SK-N-SH (cell line): Measurements from ENCODE around the gene MBP.

Source experiments
- RAD21 ChIP-seq: IDR thresholded peaks from 2 replicates; pipeline ENCODE4 v1.6.1; 2012; ENCODE audit warnings: mild to moderate bottlenecking, low read length
- RCOR1 ChIP-seq: fragments of 150-350 bp; IDR thresholded peaks from 2 replicates; pipeline ENCODE4 v1.6.1; 2017; ENCODE audit warnings: antibody characterized with exemption, low read length
- RXRA ChIP-seq: IDR thresholded peaks from 2 replicates; pipeline ENCODE4 v1.4.0; 2012; ENCODE audit warnings: low read depth, mild to moderate bottlenecking, borderline replicate concordance
- SMC3 ChIP-seq: IDR thresholded peaks from 2 replicates; pipeline ENCODE4 v1.6.1; 2012; ENCODE audit warnings: low read depth, low read length, improper control_type of control experiment
- TAF1 ChIP-seq: IDR thresholded peaks from 2 replicates; pipeline ENCODE4 v1.6.1; 2012; ENCODE audit warnings: low read depth, mild to moderate bottlenecking, low read length, moderate library complexity, borderline replicate concordance
- TF ChIP-seq, protein P1 (sequence below): IDR thresholded peaks from 2 replicates; pipeline ENCODE4 v1.6.1; 2012; ENCODE audit warnings: mild to moderate bottlenecking, low read depth, low read length, moderate library complexity
- TF ChIP-seq, protein P2 (sequence below): fragments of 200-600 bp; sonication (generic); IDR thresholded peaks from 2 replicates; pipeline ENCODE4 v1.6.1; 2017; ENCODE audit warnings: antibody characterized with exemption, mild to moderate bottlenecking, moderate library complexity
- TF ChIP-seq, protein P3 (sequence below): IDR thresholded peaks from 2 replicates; pipeline ENCODE4; 2012

DNA sequence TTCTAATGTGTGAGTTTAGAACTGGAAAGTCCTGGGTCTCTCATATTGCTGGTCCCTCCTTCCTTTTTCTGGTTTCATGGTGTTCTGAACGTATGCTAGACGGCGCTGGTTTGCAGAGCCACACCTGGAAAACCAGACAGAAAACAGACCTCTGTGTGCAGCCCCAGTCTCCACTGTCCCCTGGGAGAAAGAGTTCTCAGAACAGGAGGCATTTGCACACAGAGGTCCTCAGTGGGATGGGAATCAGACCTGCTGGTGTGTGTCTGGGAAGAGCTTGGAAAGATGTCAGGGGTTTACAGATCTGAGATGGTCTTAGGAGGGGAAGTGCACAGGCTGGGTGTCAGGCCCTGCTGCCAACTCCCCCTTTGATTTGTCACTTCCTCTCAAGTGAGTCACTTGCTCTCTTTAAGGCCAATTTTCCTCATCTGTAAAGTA lies 14.9 kb upstream of the MBP start:
- TF ChIP-seq TAF1, result no peak
- no peak for TF ChIP-seq RCOR1
- TF ChIP-seq, protein P1, sequence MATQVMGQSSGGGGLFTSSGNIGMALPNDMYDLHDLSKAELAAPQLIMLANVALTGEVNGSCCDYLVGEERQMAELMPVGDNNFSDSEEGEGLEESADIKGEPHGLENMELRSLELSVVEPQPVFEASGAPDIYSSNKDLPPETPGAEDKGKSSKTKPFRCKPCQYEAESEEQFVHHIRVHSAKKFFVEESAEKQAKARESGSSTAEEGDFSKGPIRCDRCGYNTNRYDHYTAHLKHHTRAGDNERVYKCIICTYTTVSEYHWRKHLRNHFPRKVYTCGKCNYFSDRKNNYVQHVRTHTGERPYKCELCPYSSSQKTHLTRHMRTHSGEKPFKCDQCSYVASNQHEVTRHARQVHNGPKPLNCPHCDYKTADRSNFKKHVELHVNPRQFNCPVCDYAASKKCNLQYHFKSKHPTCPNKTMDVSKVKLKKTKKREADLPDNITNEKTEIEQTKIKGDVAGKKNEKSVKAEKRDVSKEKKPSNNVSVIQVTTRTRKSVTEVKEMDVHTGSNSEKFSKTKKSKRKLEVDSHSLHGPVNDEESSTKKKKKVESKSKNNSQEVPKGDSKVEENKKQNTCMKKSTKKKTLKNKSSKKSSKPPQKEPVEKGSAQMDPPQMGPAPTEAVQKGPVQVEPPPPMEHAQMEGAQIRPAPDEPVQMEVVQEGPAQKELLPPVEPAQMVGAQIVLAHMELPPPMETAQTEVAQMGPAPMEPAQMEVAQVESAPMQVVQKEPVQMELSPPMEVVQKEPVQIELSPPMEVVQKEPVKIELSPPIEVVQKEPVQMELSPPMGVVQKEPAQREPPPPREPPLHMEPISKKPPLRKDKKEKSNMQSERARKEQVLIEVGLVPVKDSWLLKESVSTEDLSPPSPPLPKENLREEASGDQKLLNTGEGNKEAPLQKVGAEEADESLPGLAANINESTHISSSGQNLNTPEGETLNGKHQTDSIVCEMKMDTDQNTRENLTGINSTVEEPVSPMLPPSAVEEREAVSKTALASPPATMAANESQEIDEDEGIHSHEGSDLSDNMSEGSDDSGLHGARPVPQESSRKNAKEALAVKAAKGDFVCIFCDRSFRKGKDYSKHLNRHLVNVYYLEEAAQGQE, result no peak
- TF ChIP-seq RXRA, result no peak
- TF ChIP-seq SMC3, result no peak
- TF ChIP-seq, protein P2, sequence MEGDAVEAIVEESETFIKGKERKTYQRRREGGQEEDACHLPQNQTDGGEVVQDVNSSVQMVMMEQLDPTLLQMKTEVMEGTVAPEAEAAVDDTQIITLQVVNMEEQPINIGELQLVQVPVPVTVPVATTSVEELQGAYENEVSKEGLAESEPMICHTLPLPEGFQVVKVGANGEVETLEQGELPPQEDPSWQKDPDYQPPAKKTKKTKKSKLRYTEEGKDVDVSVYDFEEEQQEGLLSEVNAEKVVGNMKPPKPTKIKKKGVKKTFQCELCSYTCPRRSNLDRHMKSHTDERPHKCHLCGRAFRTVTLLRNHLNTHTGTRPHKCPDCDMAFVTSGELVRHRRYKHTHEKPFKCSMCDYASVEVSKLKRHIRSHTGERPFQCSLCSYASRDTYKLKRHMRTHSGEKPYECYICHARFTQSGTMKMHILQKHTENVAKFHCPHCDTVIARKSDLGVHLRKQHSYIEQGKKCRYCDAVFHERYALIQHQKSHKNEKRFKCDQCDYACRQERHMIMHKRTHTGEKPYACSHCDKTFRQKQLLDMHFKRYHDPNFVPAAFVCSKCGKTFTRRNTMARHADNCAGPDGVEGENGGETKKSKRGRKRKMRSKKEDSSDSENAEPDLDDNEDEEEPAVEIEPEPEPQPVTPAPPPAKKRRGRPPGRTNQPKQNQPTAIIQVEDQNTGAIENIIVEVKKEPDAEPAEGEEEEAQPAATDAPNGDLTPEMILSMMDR, result no peak
- TF ChIP-seq, protein P3, sequence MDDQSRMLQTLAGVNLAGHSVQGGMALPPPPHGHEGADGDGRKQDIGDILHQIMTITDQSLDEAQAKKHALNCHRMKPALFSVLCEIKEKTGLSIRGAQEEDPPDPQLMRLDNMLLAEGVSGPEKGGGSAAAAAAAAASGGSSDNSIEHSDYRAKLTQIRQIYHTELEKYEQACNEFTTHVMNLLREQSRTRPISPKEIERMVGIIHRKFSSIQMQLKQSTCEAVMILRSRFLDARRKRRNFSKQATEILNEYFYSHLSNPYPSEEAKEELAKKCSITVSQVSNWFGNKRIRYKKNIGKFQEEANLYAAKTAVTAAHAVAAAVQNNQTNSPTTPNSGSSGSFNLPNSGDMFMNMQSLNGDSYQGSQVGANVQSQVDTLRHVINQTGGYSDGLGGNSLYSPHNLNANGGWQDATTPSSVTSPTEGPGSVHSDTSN, result peak; percentile 20; the same call in 1 of the 2 replicates
- TF ChIP-seq RAD21, result no peak
